Renal cortical epithelial cell (primary cell): Measurements from ENCODE around the gene CD200R1L. TPM values are rescaled to one million over a fixed set of nuclear protein-coding genes. Genes with fewer than 3 reads are reported as not detected.
"Not testable (repeated sequence)": the region's sequence is repeated elsewhere in the genome, so short reads cannot be mapped to it uniquely, and the experiment has no call there.

Source experiments
- DNase-seq: peaks from one replicate; pipeline ENCODE4 v3.0.0-alpha.2; 2011; ENCODE audit warnings: low read depth
- total RNA-seq: library from RNA; depleted of rRNA; stranded (reverse); fragments of >200 nt; gene quantifications from 2 replicates; pipeline ENCODE4 v1.2.3, GENCODE V29; 2014

CD200R1L gene, protein sequence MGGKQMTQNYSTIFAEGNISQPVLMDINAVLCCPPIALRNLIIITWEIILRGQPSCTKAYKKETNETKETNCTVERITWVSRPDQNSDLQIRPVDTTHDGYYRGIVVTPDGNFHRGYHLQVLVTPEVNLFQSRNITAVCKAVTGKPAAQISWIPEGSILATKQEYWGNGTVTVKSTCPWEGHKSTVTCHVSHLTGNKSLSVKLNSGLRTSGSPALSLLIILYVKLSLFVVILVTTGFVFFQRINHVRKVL
- total RNA-seq: not detected in 2 replicates

GRCh38 chr3:112846764-112847163 lies at the start of gene CD200R1L:
CD200R1L (minus strand) TSS chr3:112846864; CDS start chr3:112829367, 17,497 bp downstream.
- no peak for DNase-seq

DNA sequence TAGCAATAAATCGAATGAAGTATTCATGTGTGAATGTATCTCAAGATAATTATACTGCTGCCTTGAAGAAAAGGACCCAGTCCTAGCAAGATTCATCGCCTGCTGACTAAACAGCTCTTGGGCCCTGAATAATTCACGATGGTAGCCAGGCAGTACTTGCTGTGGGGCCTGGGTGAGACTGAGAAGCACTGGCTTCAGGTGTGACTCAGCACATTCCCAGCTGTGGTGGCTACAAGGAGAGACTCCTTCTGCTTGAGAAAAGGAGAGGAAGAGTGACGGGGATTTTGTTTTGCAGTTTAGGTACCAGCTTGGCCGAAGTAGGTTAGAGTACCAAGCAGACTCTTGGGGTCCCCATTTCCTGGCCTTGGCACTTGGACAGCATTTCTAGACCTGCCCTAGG lies 47.6 kb upstream of the CD200R1L start:
- DNase-seq: peak; percentile 83

- no peak for DNase-seq
These were observed 42.7 kb upstream of the CD200R1L start for GRCh38 chr3:112889357-112889756.

- peak; percentile 7 for DNase-seq
These were observed 41.9 kb upstream of the CD200R1L start for GRCh38 chr3:112888381-112889085.

DNA sequence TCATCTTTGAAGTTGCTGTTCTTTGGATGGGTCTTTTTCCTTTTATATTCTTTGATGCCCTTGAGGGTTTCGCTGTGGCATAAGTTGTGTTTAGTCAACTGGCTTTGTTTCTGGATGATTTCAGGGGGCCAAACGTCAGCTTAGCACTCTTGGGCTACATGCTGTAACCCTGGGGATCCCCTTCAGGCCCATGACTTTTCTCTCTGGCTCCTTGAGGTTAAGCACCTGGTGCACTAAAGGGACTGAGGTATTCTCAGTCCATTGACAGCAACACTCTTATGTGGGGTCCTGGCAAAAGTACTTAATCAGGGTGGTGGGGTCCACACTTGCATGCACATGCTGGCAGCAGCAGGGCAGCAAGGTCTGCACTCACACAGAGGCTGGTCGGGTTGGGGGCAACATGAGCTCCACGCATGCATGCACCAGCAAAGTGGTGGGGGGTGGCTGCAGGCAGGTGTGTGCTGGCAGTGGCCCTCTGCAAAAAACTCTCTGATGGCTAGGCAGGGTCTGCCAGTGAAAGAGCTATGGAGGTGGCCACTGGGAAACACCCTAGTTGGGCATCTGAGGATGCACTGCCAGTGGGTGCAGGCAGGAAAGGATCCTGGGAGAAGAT lies 38.1 kb upstream of the CD200R1L start:
- no peak for DNase-seq

DNA sequence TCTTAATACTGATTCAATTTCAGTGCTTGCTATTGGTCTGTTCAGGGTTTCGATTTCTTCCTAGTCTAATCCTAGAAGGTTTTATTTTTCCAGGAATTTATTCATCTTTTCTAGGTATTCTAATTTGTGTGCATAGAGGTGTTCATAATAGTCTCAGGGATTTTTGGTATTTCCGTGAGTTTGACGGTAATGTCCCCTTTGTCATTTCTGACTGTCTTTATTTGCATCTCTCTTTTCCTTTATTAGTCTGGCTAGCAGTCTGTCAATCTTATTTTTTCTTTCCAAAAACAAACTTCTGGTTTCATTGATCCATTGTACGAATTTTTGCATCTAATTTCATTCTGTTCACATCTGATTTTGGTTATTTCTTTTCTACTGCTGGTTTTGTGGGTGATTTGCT lies 35.2 kb upstream of the CD200R1L start:
- no peak for DNase-seq

DNA sequence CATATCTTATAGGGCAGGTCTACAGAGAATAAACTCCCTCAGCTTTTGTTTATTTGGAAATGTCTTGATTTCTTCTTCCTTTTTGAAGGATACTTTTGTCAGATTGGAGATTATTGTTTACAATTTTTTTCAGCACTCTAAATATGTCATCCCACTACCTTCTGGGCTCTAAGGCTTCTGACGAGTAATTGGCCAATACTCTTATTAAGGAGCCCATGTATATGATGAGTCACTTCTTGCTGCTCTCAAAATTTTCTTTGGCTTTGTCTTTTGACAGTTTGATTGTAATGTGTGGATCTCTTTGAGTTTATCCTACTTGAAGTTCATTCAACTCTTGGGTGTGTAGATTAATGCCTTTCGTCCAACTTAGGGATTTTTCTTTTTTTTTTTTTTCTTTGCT lies 28.9 kb upstream of the CD200R1L start:
- DNase-seq: no peak

- no peak for DNase-seq
These were observed 28.1 kb upstream of the CD200R1L start for GRCh38 chr3:112874725-112875124.

GRCh38 chr3:112873632-112874031 lies 27.0 kb upstream of the CD200R1L start:
- DNase-seq: no peak

DNA sequence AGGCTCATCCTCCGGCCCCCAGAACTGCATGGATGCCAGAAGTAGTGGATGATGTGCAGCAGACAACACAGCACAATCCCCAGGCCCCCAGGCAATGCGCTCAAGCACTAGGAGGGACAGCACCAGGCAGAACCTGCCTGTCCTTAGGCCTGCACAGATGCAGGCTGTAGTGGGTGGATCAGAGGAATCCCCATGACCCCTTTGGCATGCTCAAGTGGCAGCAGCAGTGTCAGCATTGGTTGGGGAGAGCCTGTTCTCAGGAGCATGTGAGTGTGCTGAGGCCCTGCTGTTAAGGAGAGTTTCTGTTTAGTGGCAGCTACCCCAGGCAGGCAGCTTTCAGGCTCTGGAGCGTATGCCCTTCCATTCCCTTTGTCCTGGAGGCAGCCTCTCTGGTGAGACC lies 25.1 kb upstream of the CD200R1L start:
- DNase-seq: no peak

- no peak for DNase-seq
These were observed 19.1 kb upstream of the CD200R1L start for GRCh38 chr3:112865757-112866156.

GRCh38 chr3:112860898-112861297 lies 14.2 kb upstream of the CD200R1L start:
- no peak for DNase-seq

GRCh38 chr3:112858410-112859069 lies 11.9 kb upstream of the CD200R1L start:
- no peak for DNase-seq

GRCh38 chr3:112857526-112857925 lies 10.9 kb upstream of the CD200R1L start:
- no peak for DNase-seq

GRCh38 chr3:112856537-112856936 lies 9.9 kb upstream of the CD200R1L start:
- DNase-seq: no peak

GRCh38 chr3:112855883-112856282 lies 9.2 kb upstream of the CD200R1L start:
- DNase-seq: no peak

- DNase-seq: not testable (repeated sequence)
These were observed 8.4 kb upstream of the CD200R1L start for GRCh38 chr3:112855074-112855473.

GRCh38 chr3:112848196-112848595 lies 1.5 kb upstream of the CD200R1L start:
- DNase-seq: no peak

GRCh38 chr3:112847692-112848091 lies 1.0 kb upstream of the CD200R1L start:
- no peak for DNase-seq

DNA sequence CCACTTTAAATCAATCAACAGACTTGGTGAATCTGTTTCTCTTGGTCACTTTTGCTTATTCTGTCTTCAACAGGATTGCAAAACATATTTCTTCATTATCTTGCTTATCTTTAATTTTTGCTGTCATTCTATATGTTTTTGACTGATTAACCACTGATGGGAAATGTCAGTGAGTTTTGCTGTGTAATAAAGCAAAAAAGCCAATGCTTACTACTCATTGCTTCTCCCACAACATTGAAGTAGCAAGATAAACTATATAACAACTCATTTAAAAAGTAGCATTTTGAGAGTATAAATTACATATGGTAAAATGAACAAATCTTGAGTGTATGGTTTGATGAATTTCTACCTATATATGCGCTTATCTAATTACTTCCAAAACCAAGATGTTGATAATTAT lies 892 bp downstream of the CD200R1L start:
- no peak for DNase-seq

DNA sequence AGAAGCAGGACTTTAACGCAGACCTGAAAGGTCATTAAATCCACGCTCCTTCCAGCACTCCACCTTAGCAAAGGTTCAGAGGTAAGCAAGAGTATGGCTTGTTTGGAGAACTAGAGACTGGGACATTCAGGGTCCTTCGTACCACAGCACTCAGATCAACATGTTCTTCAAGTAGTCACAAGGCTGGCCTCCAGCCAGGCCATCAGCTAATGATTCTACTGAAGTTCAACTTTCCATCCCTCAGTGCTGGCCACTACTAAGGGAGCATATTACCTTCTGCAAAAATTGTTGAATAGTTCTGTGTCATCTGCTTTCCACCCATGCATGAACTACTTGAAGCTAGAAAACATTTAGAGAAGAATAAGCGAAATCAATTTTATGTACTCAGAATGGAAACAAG lies 17.6 kb downstream of the CD200R1L start:
- peak; percentile 51 for DNase-seq
